Activated naive CD4-positive, alpha-beta T cell (primary cell): ENCODE measurements around the gene AK5.
"Not testable (repeated sequence)": the region's sequence is repeated elsewhere in the genome, so short reads cannot be mapped to it uniquely, and the experiment has no call there.

ENCODE experiments used
- DNase-seq, 4 experiments: peaks; one replicate each; lab custom pipeline; 2025; lab: John Stamatoyannopoulos, UW

AK5 gene

DNA sequence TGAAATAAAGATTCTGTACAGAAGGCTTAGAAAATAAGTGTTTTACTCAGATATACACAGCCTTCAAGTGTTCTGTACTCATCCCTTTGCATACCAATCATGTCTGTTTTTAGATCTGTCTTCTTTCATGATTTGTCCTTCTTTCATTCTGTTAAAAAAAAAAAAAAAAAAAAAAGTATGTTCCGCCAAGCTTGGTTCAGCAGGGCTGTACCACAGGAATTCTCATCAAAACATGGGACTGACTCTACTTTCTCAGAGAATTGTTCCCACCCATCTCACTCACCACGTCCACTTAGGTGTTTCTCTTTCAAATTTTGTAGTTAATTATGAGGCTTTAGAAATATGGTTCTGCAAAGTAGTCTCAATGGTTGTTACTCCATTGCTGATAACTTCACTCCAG, 119.0 kb downstream of the AK5 start:
- no peak for DNase-seq

DNA sequence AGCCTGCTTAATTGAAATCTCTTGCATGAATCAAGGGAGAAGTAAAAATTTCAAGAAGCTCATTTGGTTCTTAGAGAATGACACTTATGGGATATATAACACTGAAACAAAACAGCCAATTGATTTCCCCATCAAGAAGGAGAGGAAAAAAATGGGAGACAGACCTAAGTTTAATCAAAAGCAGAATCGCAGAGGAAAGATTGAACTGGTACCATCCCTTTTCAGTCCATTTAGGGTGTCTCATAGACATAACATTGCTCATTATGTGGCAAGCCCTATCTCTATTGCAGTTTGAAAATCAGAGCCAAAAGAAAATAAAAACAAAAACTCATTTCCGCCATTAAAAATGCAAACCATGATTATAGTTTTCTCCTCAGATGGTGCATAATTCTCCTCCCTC, 119.6 kb downstream of the AK5 start:
- no peak for DNase-seq

- no peak for DNase-seq
Measured at GRCh38 chr1:77405186-77405585, 123.4 kb downstream of the AK5 start.

DNA sequence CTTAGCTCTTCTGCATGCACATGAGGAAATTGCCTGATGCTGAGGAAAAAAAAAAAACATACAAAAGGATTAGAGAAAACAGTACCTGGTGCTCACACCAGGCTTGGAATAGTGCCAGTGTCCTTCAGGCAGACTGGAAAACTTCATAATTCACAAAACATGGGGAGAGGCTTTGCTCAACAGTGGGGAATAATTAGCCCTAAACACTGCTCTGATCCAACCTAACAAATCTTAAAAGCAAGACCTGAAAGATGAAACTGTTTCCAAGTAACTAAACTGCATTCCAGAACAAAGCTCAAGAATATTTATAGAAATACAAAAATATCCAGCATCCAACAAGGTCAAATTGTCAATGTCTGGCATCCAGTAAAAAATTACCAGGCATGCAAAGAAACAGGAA, 124.8 kb downstream of the AK5 start:
- no peak for DNase-seq

GRCh38 chr1:77407738-77408375, 126.0 kb downstream of the AK5 start:
- no peak for DNase-seq

DNA sequence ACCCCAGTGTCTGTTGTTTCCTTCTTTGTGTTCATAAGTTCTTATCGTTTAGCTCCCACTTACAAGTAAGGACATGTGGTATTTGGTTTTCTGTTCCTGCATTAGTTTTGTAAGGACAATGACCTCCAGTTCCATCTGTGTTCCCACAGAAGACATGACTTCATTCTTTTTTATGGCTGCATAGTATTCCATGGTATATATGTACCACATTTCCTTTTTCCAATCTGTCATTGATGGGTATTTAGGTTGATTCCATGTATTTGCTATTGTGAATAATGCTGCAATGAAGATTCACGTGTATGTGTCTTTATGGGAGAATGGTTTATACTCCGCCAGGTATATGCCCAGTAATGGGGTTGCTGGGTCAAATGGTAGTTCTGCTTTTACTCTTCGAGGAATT, 127.1 kb downstream of the AK5 start:
- DNase-seq = not testable (repeated sequence)

DNA sequence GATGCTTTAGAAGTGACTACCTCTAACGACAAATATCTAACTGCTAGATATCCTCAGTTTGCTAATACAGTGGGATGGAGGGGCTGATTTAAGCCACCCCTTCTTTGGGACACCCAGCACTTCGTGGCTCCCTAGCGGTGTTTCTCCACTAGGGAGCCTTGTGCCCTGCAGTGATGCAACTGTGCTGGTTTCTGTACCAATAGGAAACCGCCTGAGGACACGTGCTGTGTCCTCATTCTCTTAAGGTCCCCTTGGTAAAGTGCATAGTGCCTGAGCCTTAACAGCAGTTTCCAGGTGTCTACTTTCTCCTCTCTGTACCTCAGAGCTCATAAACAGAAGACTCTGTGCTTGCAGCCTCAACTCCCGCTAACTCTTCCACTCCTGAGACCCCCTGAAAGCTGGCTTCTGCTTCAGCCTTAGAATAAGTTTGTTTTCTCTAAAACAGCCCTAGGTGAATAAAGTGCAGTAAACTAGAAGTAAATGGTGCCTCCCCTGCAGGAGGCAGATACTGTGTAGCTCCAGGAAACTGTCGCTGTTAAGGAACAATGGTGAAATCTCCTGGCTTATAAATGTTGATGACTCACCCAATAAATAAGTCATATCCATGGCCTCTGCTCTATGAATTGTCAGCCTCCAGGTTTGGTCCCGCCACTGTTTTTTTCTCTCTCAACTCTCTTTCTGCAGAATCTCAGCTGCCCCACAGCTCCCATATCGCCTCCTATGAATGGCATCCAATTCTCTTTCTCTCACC, 130.4 kb downstream of the AK5 start:
- no peak for DNase-seq

DNA sequence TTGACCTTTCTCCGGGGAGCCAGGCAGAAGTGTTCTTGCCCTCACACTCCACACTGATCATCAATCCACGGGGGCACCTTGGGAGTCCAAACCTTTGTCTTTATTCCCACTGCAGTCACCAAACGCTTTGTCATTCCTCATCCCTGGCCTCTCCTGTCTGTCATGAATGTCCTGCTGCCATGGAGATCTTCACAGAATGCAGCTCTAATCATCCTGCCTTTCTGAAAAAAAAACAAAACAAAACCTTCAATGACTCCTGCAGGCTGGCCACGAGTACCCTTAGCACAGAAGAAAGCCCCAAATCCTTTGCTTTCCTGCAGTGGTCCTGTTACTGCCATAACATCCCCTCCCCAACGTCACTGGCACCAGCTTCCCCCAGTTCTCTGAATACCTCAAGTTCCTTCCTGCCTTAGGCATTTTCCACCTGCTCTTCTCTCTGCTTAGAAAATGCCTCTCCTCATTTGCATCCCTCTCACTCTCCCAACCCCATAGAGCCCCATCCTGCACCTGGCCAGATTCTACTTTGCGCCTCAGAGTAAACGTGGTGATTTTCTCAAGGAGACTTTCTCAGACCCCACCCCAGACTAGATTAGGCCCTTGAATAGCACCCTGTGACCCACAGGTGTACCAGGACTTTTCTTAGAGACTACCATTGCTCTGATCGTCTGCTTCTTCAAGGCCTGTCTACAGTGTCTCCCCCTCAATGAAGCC, 131.2 kb downstream of the AK5 start:
- no peak for DNase-seq

DNA sequence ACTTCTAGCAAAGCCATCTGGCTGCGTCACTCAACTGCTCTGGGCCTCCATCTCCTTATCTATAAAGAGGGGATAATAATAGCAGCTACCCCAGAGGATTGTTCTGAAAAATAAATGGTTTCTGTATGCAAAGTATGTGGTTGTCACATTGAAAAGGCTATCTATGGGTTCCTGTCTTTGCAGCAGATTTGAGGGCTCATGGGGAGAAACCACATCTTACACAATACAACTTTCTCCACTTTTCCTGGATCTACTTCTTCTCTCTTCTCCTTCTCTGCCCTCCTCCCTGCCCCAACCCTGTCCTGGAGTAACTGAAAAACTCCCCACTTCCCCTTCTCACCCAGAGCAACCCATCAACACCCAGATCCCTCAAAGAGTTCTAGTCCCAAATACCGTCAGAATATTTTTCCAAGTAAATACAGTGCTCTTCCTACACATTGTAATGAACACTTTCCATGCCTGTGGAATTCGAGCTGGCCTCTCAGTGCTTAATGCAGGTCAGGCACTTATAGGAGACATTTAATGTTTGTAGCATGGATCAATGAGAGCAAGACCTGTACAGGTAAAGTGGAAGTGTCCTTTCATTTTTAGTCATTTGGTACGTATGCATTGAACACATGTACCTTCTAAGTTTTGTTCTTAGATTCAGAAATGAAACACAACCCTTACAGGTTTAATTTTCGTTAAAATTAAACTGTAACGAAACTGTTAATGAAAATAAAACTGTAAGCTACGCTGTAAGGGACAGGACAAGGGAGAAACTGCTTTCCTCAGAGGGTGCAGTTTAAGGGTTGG, 131.9 kb downstream of the AK5 start:
- DNase-seq = no peak

GRCh38 chr1:77415579-77415978, 133.8 kb downstream of the AK5 start:
- DNase-seq = no peak

GRCh38 chr1:77416692-77417450, 135.1 kb downstream of the AK5 start:
- DNase-seq = no peak

GRCh38 chr1:77418055-77418454, 136.2 kb downstream of the AK5 start:
- DNase-seq = not testable (repeated sequence)

GRCh38 chr1:77421504-77422233, 139.8 kb downstream of the AK5 start:
- no peak for DNase-seq

GRCh38 chr1:77424236-77424635, 142.4 kb downstream of the AK5 start:
- DNase-seq = no peak

DNA sequence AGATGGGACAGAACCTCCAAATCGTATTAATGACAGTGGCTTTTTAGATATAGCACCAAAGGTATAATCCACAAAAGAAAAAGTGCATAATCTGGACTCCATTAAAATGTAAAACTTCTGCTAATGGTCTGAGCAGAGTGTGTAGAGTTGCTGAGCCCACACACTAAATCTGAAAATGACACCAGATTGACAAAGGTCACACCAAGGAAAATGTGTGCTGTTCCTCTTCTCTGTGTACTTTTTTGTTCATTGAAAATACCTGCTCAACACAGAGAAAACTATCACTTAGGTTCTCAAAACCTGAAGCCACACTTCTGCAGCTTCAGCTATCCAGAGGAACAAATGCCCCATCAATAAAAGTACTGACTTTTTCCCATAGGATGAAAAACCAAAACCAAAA, 146.2 kb downstream of the AK5 start:
- DNase-seq = no peak

DNA sequence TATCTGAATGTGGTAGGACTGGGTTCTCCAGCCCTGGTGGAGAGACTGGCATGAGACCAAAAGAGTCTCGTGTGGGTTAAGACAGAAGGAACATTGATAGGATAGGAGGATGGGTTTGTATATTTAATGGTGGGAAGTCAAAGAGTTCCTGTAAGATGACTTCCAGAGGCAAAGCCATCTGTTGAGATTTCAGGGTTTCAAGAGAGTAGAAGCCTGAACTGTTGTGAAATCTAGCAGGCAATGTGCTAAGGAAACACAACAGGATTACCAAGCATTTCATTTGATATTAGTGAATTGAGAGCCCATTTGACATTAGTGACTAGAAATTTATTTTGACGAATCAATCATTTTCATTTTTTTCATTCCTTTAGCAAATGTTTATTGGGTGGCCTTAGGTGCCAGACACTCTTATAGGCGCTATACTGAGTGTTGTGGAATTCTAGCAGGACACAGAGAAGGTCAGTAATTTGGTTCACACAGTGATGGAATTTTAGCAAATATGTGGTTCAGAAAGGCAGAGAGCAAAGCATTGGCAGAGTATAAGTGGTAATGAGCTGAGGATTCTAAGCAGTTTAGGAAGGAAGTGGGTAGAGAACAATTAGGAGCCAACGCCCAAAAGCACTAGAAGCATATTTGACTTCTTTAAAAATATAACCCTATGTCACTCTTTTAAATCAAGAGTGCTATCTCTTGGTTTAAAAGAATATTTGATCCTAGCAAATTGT, 149.3 kb downstream of the AK5 start:
- DNase-seq = no peak

- DNase-seq = no peak
Measured at GRCh38 chr1:77433934-77434333, 152.1 kb downstream of the AK5 start.

GRCh38 chr1:77434967-77435366, 153.1 kb downstream of the AK5 start:
- DNase-seq = no peak

DNA sequence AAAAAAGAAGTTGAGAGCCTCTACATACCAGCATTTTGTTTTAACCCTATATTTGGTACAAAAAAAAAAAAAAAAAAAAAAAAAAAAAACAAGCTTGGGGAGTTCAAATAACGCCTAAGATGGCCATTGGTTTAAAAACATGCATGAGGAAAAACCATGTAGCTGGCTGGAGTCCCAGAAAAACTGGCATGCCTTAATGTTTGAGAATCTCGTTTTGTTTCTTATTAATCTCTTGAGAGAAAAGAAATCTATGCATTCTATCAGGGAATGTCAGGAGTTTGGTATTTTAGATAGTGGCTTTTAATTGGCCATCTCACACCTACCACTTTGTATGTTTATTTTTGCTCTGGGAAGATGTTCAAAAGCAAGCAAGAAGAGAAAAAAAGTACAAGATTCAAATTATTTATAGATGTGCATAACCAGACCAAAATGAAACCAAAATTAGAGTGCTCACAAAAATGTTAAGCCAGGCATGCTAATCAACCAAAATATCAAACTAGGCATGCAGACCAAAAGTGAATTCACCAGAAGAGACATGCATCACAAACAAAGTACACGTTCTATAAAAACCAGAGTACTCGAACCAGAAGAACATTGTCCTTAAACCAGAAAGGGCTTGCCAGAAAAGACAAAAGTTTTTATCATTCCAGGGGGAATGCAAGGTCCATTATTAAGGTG, 156.6 kb downstream of the AK5 start:
- DNase-seq = no peak
